Stimulated activated CD4-positive, alpha-beta T cell treated with anti-CD3 and anti-CD28 coated beads, Interleukin-2, amount 100 ng/mL, for 24 hours (primary cell): Measurements from ENCODE around the gene COQ4.
"Not testable (repeated sequence)": the region's sequence is repeated elsewhere in the genome, so short reads cannot be mapped to it uniquely, and the experiment has no call there.

ENCODE experiments used
- DNase-seq, 2 donors: peaks; one replicate each; pipeline ENCODE4 v3.0.0-alpha.2; 2020

Gene COQ4

DNA sequence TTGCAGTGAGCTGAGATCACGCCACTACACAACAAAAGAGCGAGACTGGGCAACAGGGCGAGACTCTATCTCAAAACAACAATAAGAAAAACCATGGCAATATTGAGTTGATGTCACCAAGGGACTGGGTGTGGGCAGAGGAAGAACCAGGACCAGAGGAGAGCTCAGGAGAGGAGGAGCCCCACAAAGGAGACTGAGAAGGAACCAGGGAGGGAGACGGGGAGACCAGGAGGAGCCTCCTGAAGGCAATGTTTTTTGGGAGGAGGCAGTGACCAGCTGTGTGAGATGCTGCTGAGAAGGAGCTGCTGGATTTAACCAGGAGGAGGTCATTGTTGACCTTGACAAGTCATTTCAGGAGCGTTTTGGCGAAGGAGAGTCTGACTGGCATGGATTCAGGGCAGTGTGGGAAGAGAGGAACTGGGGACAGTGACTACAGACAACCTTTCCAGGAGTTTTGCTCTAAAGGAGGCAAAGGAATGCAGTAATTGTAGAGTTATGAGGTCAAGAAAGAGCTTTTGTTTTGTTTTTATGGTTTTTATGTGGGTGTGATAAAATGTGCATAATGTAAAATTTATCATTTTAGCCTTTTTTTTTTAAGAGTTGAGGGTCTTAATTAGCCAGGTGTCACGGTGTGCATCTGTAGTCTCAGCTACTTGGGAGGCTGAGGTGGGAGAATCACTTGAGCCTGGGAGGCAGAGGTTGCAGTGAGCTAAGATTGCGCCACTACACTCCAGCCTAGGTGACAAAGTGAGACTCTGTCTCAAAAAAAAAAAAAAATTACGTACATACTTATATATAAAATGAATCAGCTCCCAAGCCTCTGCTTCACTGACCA, 18.3 kb upstream of the COQ4 start:
- DNase-seq, result no peak

DNA sequence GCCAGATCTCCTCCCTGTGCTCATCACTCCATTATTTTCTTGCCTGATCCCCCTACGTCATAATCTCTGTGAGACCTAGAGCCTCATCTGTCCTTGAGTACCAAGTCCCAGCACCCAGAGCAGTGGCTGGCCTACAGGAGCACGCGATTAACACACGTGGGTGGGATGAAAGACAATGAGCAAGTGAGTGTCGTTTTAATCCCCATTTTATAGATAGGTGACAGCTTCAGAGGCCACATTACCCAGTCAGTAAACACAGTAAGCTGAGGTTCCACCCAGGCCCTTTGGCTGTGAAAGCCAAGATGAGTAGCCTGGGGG, 17.7 kb upstream of the COQ4 start:
- no peak for DNase-seq

DNA sequence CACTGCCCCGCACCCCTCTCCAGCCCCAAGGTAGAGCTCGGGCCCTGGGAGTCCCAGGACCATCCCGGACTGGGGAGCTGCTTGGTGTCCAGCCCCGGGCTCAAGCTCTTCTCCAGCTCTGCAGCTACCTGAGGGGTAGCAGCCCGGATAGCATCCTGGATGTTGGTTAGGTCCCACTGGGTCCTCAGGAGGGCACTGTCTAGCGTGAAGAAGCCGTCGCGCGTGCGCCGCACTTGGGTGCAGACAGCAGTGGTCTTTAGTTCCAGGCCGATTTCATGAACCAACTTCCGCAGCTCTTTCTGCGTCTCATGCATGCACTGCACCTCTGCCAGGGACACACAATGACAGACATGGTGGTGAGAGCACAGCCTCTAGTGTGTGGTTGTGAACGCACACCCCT, 13.1 kb upstream of the COQ4 start:
- no peak for DNase-seq

DNA sequence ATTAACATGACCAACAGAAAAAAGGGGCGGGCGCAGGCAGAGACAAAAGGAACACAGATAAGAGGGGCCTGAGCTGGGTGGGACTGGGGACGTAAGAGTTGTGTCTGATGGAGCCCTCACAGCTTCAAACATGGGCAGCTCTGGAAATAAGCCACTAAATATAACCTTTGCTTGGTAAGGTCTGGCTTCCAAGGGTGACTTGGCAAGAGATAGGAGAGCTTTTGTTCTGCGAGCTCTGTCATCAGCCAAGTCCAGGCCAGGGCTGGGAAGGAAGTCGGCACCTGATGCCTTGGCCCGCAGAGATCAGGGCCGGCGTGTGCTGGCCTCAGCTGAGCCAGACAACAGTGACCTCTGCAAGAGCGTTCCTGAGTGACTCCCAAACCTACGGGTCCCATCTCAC, 12.2 kb upstream of the COQ4 start:
- no peak for DNase-seq

DNA sequence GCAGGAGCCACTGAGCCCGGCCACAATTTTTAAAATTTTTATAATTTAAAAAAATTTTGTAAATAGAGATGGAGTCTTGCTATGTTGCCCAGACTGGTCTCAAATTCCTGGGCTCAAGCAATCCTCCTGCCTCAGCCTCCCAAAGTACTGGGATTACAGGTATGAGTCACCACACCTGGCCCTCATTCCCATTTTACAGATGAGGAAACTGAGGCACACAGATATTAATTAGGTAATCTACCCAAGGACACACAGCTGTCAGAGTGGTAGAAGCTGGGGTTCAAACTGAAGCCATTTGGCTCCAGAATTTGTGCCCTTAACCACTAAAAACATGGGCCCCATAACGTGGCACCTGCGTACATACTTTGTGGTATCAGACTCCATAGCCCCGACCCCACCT, 7.9 kb upstream of the COQ4 start:
- no peak for DNase-seq

DNA sequence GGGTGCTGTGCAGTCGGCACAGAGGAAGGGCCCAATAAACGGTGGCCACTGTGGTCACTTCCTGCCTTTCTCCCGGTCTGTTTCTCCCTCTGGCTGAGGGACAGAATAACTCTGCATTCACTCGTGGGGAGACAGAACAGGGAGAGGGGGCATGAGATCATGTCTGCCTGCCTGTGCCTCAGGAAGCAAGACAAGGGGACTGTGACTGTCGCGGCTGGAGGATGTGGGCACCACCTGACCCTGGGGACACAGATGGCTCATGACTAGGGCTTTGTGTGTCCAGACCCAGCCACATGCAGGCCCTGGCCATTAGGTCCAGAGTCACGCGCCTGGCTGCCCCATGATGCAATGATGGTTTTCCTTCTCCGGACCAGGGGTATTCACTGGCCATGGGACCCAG, 6.2 kb upstream of the COQ4 start:
- no peak for DNase-seq

DNA sequence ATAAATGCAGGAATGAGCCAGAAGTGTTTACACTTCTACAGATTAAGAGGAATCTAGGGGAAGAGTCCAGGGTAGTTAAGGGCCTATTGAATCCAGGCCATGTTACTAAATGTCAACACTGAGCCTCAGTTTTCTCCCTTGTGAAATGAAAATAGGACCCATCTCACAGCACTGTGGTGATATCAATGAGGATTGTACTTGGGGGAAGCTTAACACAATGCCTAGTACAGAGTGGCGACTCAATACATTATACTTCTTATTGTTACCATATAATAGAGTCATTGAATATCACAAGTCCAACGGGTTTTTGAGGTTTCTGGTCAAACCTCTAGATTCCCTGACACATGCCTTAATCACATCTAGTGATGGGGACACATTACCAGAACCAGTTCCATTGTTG, 5.0 kb upstream of the COQ4 start:
- DNase-seq, result no peak

DNA sequence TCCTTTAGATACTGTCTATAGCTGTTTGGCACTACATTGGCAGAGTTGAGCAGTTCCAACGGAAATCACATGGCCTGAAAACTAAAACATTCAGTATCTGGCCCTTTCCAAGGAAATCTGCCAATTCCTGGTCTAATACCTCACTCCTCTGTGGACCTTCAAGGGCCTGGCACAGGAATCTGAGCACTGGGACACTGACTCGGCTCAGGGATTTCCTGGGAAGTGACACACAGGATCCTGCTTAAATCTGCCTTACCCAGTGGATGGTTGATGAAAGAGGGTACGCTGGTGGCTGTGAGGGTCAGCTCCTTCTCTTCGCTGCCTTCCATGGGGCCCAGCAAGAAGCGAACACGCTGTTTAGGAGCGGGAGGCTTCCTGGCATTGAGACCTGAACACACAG, 1.3 kb upstream of the COQ4 start:
- DNase-seq, result no peak

DNA sequence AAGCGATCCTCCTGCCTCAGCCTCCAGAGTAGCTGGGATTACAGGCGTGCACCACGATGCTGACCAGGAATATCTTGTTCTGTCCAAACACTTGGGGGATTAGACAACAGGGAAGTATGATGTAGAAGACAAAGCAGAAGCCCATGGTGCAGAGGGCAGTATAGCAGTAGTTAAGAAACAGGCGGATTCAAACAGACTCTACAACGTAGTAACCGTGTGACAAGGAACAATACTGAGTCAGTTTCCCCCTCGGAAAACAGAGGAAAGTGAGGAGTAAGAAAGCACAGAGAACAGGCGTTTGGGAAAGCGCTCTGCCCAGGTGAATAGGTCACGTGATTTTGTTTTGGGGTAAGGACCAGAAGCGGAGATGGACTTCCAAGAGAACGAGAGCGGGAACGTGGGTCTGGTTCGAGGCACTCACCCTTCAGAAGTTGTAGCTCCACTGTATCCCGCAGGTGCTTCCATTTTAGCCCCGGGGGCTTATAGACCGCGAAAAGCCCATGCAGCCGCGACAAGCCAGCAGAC, 698 bp upstream of the COQ4 start:
- no peak for DNase-seq

DNA sequence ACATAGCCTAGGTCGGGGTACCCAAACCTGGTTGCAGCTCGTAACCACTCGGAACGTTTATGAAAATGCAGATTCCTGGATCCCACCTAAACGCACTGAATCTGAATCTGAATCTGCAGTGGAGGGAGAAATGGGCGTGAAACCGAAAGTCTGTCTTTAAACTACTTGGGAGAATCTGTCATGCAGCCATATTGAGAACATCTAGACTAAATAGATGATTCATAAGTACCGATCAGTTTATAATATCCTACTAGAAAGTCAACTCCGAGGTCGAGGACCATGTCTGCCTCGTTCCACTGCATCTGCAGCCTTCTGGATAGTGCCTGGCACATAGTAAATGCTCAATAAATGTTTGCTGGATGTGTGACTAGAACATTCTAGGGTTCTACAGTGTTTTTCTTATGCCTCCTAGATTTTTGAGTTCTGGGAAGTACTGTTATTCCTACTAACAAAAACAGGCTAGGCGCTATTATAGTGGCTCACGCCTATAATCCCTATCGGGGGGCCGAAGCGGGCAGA, 632 bp downstream of the COQ4 start:
- no peak for DNase-seq

DNA sequence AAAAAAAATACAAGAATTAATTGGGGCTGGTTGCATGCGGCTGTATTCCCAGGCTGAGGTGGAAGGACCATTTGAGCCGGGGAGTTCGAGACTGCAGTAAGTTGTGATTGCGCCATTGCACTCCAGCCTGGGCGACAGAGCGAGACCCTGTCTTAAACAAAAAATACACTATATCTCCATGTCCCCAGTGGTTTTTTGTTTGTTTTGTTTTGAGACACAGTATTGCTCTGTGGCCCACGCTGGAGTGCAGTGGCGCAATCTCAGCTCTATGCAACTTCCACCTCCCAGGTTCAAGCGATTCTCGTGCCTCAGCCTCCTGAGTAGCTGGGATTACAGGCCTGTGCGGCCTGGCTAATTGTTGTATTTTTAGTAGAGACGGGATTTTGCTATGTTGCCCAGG, 1.2 kb downstream of the COQ4 start:
- DNase-seq, result no peak

DNA sequence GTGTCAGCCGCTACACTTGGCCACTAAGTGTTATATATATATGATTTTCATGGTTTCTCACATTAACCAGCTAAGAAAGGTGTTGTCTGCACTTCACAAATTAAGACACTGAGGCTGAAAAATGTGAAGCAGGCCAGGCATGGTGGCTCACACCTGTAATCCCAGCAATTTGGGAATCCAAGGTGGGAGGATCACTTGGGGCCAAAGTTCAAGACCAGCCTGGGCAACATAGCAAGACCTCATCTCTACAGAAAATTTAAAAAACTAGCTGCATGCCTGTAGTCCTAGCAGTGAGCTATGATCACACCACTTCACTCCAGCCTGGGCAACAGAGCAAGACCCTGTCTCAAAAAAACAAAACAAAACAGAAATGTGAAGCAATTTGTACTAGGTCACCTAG, 1.8 kb downstream of the COQ4 start:
- no peak for DNase-seq

DNA sequence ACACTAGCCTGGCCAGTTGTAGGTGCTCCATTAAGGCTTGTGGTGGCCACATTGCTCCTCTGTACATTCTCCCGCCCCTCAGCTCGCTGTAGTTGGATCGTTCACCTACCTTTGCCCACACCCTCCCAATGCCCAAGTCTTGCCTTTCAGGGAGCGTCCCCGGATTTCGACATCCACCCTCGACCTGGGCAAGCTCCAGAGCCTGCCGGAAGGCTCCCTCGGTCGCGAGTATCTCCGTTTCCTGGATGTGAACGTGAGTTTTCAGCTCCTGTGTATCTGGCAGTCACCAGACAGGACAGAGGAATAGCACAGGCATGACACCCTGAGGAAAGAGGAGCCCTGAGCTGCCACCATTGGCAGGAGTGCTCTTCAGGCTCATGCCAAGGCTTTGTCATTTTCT, 3.0 kb downstream of the COQ4 start:
- no peak for DNase-seq

DNA sequence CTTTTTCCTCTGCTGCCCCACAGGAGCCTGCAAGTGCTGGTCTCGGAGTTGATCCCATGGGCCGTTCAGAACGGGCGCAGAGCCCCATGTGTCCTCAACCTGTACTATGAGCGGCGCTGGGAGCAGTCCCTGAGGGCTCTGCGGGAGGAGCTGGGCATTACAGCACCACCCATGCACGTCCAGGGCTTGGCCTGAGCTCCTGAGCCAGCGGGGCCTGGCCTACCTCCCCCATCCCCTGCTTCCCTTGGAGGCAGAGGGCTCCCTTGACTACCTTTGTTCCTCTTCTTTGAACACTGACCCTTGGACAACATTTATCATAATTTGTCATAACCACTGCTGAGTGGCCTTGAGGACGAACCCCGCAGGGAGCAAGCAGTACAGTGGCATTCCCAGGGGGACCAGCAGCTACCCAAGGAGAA, 10.8 kb downstream of the COQ4 start:
- DNase-seq, result no peak

DNA sequence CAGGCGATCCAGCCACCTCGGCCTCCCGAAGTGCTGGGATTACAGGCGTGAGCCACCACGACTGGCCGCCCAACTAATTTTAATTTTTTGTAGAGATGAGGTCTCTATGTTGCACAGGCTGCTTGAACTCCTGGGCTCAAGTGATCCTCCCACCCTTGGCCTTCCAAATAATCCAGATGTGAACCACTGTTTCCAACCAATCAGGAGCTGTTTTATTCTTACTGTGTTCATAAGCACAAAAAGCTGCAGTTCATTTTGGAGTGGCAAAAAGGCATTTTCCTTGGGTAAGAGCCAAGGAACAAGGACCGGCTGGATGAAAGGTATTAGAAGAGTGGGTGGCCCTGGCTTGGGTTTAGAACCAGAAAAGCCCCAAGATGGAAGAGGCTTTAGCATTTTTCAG, 12.5 kb downstream of the COQ4 start:
- no peak for DNase-seq

DNA sequence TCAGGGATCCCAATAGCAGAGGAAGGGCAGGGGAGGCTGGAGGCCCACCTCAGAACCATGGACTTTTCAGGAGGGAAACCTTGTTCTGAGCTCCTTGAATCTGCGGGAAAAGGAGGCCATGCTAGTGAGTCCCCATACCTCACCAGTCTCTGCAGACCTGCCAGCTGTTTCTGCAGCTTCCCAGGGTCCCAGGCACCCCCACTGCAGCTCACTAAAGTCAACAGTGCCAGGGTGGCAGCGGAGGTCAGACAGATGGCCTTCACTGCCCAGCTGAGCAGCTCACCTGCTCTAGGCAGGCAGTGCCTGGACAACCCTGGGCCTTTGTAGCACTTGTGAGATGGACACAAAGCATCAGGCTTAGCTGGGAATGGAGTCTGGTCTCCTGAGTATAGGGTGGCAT, 13.3 kb downstream of the COQ4 start:
- no peak for DNase-seq

DNA sequence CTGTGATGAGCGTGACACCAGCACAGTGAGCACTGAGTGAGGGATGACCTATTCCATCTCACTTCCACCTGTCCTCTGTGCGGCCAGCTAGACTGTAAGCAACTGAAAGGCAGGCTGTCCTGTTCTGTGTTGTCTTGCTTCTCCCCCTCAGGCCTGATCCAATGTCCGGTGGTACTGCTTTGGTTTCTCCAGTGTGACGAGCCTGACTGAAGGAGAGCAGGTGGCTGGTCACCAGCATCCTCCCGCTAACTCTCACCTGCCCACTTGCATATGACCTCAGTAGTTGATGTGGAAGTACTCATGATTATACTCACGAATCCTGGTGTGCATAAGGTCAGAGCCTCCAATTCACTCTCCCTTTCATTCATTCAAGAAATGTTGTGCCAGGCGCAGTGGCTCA, 15.3 kb downstream of the COQ4 start:
- DNase-seq, result no peak

DNA sequence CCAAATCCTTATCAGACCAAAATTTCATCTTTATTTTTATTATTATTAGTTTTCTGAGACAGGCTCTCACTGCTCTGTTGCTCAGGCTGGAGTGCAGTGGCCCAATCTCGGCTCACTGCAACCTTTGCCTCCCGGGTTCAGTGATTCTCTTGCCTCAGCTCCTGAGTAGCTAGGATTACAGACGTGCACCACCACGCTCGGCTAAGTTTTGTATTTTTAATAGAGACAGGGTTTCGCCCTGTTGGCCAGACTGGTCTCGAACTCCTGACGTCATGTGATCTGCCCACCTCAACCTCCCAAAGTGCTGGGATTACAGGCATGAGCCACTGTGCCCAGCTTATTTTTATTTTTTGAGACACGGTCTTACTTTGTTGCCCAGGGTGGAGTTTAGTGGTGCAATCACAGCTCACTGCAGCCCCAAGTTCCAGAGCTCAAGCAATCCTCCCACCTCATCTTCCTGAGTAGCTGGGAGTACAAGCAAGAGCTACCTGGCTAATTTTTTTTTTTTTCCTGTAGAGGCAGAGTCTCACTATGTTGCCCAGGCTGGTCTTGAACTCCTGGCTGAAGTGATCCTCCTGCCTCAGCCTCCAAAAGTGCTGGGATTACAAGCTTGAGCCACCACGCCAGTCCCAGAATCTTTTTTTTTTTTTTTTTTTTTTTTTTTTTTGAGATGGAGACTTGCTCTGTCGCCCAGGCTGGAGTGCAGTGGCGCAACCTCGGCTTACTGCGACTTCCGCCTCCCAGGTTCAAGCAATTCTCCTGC, 16.4 kb downstream of the COQ4 start:
- DNase-seq, result not testable (repeated sequence)

DNA sequence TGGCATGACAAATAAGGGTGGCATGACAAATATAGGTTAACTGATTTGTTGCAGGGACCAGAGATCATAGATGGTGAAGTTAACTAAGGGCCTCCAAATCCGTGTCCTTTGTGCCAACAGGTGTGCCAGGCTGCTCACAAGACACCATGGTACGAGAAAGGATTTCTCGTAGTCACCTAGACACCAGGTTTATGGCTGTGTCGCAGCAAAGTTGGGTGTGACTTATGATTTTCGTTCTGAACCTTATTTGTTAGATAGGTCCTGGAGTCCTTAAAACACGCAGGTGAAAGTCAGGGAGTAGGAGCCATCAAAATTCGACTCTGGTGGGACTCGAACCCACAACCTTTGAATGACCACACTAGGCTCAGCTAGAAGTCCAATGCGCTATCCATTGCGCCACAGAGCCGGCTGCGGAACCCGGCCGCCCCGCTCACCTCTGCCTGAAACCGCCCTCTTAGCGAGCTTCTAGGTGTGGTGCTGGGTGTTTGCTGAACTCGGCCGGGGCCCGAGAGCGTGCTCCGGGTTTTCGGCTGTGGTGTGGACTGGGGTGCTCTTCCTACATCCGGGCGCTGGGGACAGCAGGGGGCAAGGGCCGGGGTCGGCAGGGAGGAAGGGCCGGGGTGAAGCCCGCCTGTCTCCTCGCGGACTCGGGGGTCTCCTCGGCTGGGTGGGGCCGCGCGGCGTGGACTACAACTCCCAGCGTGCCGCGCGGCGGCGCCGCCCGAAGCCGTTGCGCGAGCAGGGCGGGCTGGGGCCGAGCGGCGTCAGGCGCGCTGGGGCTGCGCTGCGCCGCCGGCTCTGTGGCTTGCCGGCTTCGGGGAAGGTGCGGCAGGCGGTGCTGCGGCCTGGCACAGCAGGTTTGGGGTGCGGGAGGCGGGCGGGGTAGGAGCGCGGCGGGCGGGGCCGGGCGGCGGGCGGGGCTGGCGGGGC, 17.4 kb downstream of the COQ4 start, which contains the start of gene SLC27A4:
TSS of gene SLC27A4 (plus strand) at position 767 of the 930 bp plus-strand sequence. CDS start 2,606 bp downstream, outside the sequence.
- DNase-seq, result peak; percentile 79 to 84

DNA sequence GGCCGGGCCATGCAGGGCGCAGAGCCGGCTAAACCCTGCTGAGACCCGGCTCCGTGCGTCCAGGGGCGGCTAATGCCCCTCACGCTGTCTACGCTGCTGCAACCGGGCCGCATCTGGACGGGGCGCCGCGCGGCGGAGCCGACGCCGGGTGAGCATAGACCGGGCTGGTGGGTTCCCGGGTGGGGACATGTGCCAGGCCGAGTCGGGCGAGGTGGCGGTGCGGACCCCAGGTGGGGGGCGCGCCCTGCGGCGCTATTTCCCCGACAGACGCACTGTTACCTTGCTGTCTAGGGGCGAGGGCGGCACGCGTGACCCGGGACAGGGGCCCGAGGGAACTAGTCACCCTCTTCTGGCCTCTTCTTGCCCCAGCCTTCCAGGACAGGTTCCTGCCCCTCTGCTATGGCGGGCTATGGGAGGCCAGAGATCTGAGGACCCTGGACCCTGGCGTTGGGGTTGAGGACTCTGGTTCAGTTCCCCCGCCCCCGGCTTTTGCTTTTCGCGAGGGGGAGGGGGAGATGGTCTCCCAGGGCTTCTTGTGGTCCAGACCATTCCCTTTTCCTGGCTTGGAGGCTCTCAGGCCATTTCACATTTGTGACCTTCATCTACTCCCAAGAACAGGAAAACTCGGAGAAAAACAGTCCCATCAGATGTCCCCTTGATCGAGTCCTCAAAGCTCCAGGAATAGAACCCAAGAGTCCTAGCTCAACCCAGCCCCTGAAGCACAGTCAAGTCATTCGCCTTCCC, 18.2 kb downstream of the COQ4 start:
- peak in 1 of 2 donors; percentile 41 for DNase-seq

DNA sequence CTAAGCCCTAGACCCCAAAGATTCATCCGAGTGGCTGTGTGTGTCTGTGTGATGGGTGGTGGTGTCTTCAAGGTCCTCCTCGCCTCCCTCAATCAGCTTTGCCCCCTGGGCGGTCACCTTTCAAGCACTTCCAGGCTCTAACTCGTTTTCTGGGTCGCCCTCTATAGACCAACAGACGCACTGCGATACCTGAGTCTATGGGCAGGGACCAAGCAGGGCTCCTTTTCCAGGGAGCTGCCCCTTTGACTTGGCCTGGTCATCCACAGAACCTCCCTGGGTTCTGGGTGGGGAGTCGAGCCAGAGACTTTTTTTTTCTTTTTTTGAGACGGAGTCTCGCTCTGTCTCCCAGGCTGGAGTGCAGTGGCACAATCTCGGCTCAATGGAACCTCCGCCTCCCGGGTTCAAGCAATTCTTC, 18.8 kb downstream of the COQ4 start:
- peak; percentile 73 for DNase-seq
